HEK293T (cell line): ENCODE data around the gene PDE6H.

Experiments used
- FOXA1 ChIP-seq: fragments of 450-650 bp; IDR thresholded peaks from 2 replicates; pipeline ENCODE4 v1.6.1; 2016; ENCODE audit warnings: mild to moderate bottlenecking
- NFRKB ChIP-seq: fragments of 450-650 bp; IDR thresholded peaks from 2 replicates; pipeline ENCODE4 v1.6.1; 2016; ENCODE audit warnings: mild to moderate bottlenecking, moderate library complexity
- SP1 ChIP-seq: fragments of 450-650 bp; IDR thresholded peaks from 2 replicates; pipeline ENCODE4 v1.6.1; 2017
- TARDBP ChIP-seq: fragments of 450-650 bp; IDR thresholded peaks from 2 replicates; pipeline ENCODE4 v1.6.1; 2016

DNA sequence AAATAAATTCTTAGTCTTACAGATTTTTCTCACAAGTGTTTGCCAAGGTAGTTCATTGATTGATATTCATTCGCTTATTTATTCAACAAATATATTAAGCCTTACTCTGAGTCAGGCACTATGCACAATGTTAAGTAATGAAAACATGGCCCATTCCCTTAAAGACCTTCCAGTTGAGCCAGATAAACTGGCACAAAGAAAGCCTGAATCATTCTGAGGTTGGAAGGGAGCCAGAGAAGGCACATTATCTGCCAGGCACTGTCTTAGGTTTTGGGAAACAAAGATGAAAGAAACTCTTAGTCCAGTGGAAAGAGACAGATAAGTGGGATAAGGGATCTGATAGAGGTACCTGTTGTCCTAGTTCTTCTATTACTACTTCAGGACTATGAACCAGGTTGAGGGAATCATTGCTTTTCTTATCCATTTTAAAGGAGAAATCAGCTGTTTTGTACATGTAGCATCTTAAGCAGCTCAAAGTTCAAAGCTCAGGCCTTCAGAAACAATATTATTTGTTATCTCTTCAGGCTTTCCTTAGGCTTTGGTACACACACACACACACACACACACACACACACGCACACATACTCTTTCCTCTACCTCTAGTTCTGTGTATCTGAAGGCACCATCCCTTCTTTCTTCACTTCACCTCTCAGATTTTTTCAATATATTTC, 27.0 kb downstream of the PDE6H start:
- no peak for TF ChIP-seq FOXA1
- no peak for TF ChIP-seq NFRKB
- TF ChIP-seq TARDBP = no peak
- no peak for TF ChIP-seq SP1
